ENCODE measurements around the gene SLC5A2.

GRCh38 chr16:31485571-31485970, 2.6 kb downstream of the SLC5A2 start:
- TF ChIP-seq CTCF (IDR thresholded peaks at IDR 0.05) (no peak), POLR2AphosphoS5 (IDR thresholded peaks at IDR 0.05) (no peak)
